ENCODE data around the gene DEPDC4.

The DEPDC4 gene

GRCh38 chr12:100273782-100274181 lies 6.9 kb upstream of the DEPDC4 start:
- peaks cover 4% of the 10 kb centered on the region for H3K4me1 ChIP-seq (ENCODE audit: control insufficient read depth, low read length)
- no peaks in the 10 kb centered on the region for H4K20me1 ChIP-seq (ENCODE audit: control insufficient read depth, insufficient read depth, low read depth, low read length)
- H3K4me2 ChIP-seq (ENCODE audit: low read length): no peak overlapping the region

GRCh38 chr12:100268835-100269564 lies 2.1 kb upstream of the DEPDC4 start:
- no peaks in the 10 kb centered on the region for H3K9me2 ChIP-seq (replicated peaks; ENCODE audit: control insufficient read depth, low read length)
- H3K79me2 ChIP-seq (ENCODE audit: control insufficient read depth, low read length): peaks cover 62% of the 10 kb centered on the region
- peak overlapping the region; percentile 82 for H3K4me3 ChIP-seq (ENCODE audit: low read length)
- H3K4me1 ChIP-seq (ENCODE audit: control insufficient read depth, low read length): peaks cover 19% of the 10 kb centered on the region
- no peaks in the 10 kb centered on the region for H3K9me3 ChIP-seq (ENCODE audit: control insufficient read depth, insufficient read depth, low read length)
- no peak overlapping the region for H3K27ac ChIP-seq (ENCODE audit: low read depth, low read length)
- H4K20me1 ChIP-seq (ENCODE audit: control insufficient read depth, insufficient read depth, low read depth, low read length): no peaks in the 10 kb centered on the region
- H3K4me2 ChIP-seq (ENCODE audit: low read length): peak overlapping the region; percentile 87
- no peaks in the 10 kb centered on the region for H3K36me3 ChIP-seq (ENCODE audit: control insufficient read depth, low read length)
- H3K27me3 ChIP-seq (ENCODE audit: control insufficient read depth, low read length): no peaks in the 10 kb centered on the region
- H3F3A ChIP-seq (ENCODE audit: control insufficient read depth, insufficient read depth): no peaks in the 10 kb centered on the region
- TF ChIP-seq CTCF (IDR thresholded peaks at IDR 0.05; ENCODE audit: low read depth, low read length, poor library complexity, severe bottlenecking) (no peak), EZH2phosphoT487 (IDR thresholded peaks at IDR 0.05; ENCODE audit: borderline replicate concordance, low read length) (no peak)

More at GRCh38 chr12:100273782-100274181, 6.9 kb upstream of the DEPDC4 start:
- Histone ChIP-seq H3F3A (ENCODE audit: control insufficient read depth, insufficient read depth) (no peaks in the 10 kb centered on the region), H3K9me3 (ENCODE audit: control insufficient read depth, insufficient read depth, low read length) (no peaks in the 10 kb centered on the region), H3K79me2 (ENCODE audit: control insufficient read depth, low read length) (peaks cover 81% of the 10 kb centered on the region), H3K4me3 (ENCODE audit: low read length) (no peak overlapping the region), H3K9me2 (replicated peaks; ENCODE audit: control insufficient read depth, low read length) (no peaks in the 10 kb centered on the region), H3K27me3 (ENCODE audit: control insufficient read depth, low read length) (no peaks in the 10 kb centered on the region), H3K27ac (ENCODE audit: low read depth, low read length) (no peak overlapping the region), H3K36me3 (ENCODE audit: control insufficient read depth, low read length) (no peaks in the 10 kb centered on the region)
- no peak for TF ChIP-seq EZH2phosphoT487 (IDR thresholded peaks at IDR 0.05; ENCODE audit: borderline replicate concordance, low read length)
- TF ChIP-seq CTCF (IDR thresholded peaks at IDR 0.05; ENCODE audit: low read depth, low read length, poor library complexity, severe bottlenecking): no peak

GRCh38 chr12:100267603-100268281 lies 863 bp upstream of the DEPDC4 start:
- H3K4me3 ChIP-seq (ENCODE audit: low read length): peak overlapping the region; percentile 82
- no peaks in the 10 kb centered on the region for H3F3A ChIP-seq (ENCODE audit: control insufficient read depth, insufficient read depth)
- H3K27ac ChIP-seq (ENCODE audit: low read depth, low read length): peak overlapping the region; percentile 50; the same call in 1 of the 2 replicates
- H3K9me3 ChIP-seq (ENCODE audit: control insufficient read depth, insufficient read depth, low read length): no peaks in the 10 kb centered on the region
- H3K4me1 ChIP-seq (ENCODE audit: control insufficient read depth, low read length): peaks cover 19% of the 10 kb centered on the region
- no peaks in the 10 kb centered on the region for H3K36me3 ChIP-seq (ENCODE audit: control insufficient read depth, low read length)
- H3K27me3 ChIP-seq (ENCODE audit: control insufficient read depth, low read length): no peaks in the 10 kb centered on the region
- no peaks in the 10 kb centered on the region for H3K9me2 ChIP-seq (replicated peaks; ENCODE audit: control insufficient read depth, low read length)
- peaks cover 50% of the 10 kb centered on the region for H3K79me2 ChIP-seq (ENCODE audit: control insufficient read depth, low read length)
- TF ChIP-seq CTCF (IDR thresholded peaks at IDR 0.05; ENCODE audit: low read depth, low read length, poor library complexity, severe bottlenecking): no peak
- no peak for TF ChIP-seq EZH2phosphoT487 (IDR thresholded peaks at IDR 0.05; ENCODE audit: borderline replicate concordance, low read length)
- no peaks in the 10 kb centered on the region for H4K20me1 ChIP-seq (ENCODE audit: control insufficient read depth, insufficient read depth, low read depth, low read length)
- H3K4me2 ChIP-seq (ENCODE audit: low read length): peak overlapping the region; percentile 87
